IPS-20b (cell line): ENCODE measurements around the gene SALL1.

Experiments
- H3K27ac ChIP-seq: one replicate; pipeline ENCODE4 v1.5.1; 2013; ENCODE audit warnings: low read length
- H3K27me3 ChIP-seq: 2 replicates; pipeline ENCODE4 v1.6.1; 2013; ENCODE audit warnings: mild to moderate bottlenecking, low read length, inconsistent platforms; ENCODE audit not compliant: insufficient read depth
- H3K36me3 ChIP-seq: 2 replicates; pipeline ENCODE4 v1.6.1; 2013; ENCODE audit warnings: low read depth, mild to moderate bottlenecking, inconsistent platforms, low read length, moderate library complexity; ENCODE audit not compliant: insufficient read depth
- H3K4me1 ChIP-seq: 2 replicates; pipeline ENCODE4 v1.6.1; 2013; ENCODE audit warnings: mild to moderate bottlenecking, control low read depth, inconsistent platforms, low read length, moderate library complexity; ENCODE audit not compliant: insufficient read depth
- H3K4me3 ChIP-seq: 2 replicates; pipeline ENCODE4 v1.5.1; 2013; ENCODE audit warnings: mild to moderate bottlenecking, low read length, inconsistent platforms
- H3K9ac ChIP-seq: 2 replicates; pipeline ENCODE4 v1.6.1; 2013; ENCODE audit warnings: low read depth, mild to moderate bottlenecking, inconsistent platforms, low read length, moderate library complexity
- H3K9me3 ChIP-seq: 2 replicates; pipeline ENCODE4 v1.6.1; 2013; ENCODE audit warnings: mild to moderate bottlenecking, low read depth, low read length, inconsistent platforms; ENCODE audit not compliant: insufficient read depth

Gene SALL1

DNA sequence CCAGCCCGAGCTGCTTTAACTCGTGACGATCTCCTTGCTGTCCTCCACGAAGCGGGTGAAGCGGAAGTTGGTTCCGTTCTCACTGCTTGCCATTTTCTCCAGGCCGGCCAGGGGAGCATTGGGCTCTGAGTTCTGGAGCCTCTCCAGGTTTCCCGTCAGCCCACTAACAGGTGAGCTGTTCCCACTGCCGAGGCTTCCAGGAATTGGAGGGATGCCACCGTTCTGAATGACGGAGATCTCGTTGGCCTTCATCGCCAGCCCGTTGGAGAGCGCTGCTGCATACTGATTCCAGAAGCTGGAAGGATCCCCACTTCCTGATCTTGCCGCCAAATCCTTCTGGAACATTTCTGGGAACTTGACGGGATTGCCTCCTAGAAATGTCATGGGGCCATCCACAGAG, 14.0 kb downstream of the SALL1 start:
- Histone ChIP-seq H3K4me3 (no peak overlapping the region), H3K27me3 (peaks cover 8% of the 10 kb centered on the region; the same call in 1 of the 2 replicates), H3K9me3 (no peaks in the 10 kb centered on the region), H3K36me3 (peaks cover 69% of the 10 kb centered on the region), H3K4me1 (peaks cover 14% of the 10 kb centered on the region; the same call in 1 of the 2 replicates), H3K27ac (no peak overlapping the region), H3K9ac (no peak overlapping the region)

GRCh38 chr16:51134876-51135275, 16.2 kb downstream of the SALL1 start:
- Histone ChIP-seq H3K9ac (peak overlapping the region; percentile 63; the same call in 1 of the 2 replicates), H3K4me1 (peaks cover 14% of the 10 kb centered on the region; the same call in 1 of the 2 replicates), H3K9me3 (no peaks in the 10 kb centered on the region), H3K36me3 (peaks cover 47% of the 10 kb centered on the region), H3K27me3 (peaks cover 8% of the 10 kb centered on the region; the same call in 1 of the 2 replicates), H3K27ac (no peak overlapping the region), H3K4me3 (peak overlapping the region; percentile 69; the same call in 1 of the 2 replicates)

GRCh38 chr16:51134269-51134812, 16.7 kb downstream of the SALL1 start:
- H3K4me3 ChIP-seq = peak overlapping the region; percentile 69

GRCh38 chr16:51133688-51134087, 17.4 kb downstream of the SALL1 start:
- Histone ChIP-seq H3K27me3 (peaks cover 8% of the 10 kb centered on the region; the same call in 1 of the 2 replicates), H3K4me3 (peak overlapping the region; percentile 69)

More at GRCh38 chr16:51134269-51134812, 16.7 kb downstream of the SALL1 start:
- H3K4me1 ChIP-seq = peaks cover 14% of the 10 kb centered on the region; the same call in 1 of the 2 replicates
- H3K27ac ChIP-seq = no peak overlapping the region
- H3K36me3 ChIP-seq = peaks cover 42% of the 10 kb centered on the region
- H3K9ac ChIP-seq = peak overlapping the region; percentile 63; the same call in 1 of the 2 replicates
- peaks cover 8% of the 10 kb centered on the region; the same call in 1 of the 2 replicates for H3K27me3 ChIP-seq
- H3K9me3 ChIP-seq = no peaks in the 10 kb centered on the region

GRCh38 chr16:51133183-51133582, 17.9 kb downstream of the SALL1 start:
- peaks cover 30% of the 10 kb centered on the region for H3K36me3 ChIP-seq
- peaks cover 8% of the 10 kb centered on the region; the same call in 1 of the 2 replicates for H3K27me3 ChIP-seq
- peaks cover 19% of the 10 kb centered on the region; the same call in 1 of the 2 replicates for H3K4me1 ChIP-seq
- H3K9ac ChIP-seq = peak overlapping the region; percentile 63; the same call in 1 of the 2 replicates
- no peaks in the 10 kb centered on the region for H3K9me3 ChIP-seq
- peak overlapping the region; percentile 69 for H3K4me3 ChIP-seq
- no peak overlapping the region for H3K27ac ChIP-seq

More at GRCh38 chr16:51133688-51134087, 17.4 kb downstream of the SALL1 start:
- no peak overlapping the region for H3K27ac ChIP-seq
- peaks cover 35% of the 10 kb centered on the region for H3K36me3 ChIP-seq
- no peaks in the 10 kb centered on the region for H3K9me3 ChIP-seq
- H3K4me1 ChIP-seq = peaks cover 19% of the 10 kb centered on the region; the same call in 1 of the 2 replicates
- peak overlapping the region; percentile 63; the same call in 1 of the 2 replicates for H3K9ac ChIP-seq

DNA sequence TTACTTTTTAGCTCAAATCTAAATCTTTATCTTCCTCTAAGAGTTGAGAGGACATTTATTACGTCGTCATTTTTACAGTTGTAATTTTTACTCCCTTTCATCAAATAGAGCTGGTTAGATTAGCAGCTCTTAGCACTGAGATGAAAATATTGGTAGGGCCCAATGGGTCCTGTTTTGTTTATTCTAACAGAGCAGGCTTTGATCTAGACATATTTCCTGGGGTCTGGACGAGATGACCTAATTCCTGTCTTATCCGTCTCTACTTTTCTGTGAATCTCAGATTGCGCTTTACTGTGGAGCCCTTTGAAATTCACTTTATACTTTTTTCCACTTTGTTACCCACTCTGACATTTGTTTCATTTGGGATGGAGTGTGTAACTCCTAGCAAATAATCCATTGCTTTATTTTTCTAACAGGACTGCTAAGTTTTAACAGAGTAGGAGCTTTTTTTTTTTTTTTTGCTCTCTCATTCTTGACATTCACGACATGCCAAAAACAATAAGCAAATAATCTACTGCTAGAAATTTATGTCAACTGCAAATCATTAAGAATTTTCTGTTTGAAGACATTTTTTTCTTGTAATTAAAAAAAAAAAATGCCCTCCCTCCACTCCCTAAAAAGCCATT, 18.5 kb downstream of the SALL1 start:
- H3K9ac ChIP-seq = no peak overlapping the region
- no peak overlapping the region for H3K4me3 ChIP-seq
- peaks cover 24% of the 10 kb centered on the region for H3K36me3 ChIP-seq
- peaks cover 19% of the 10 kb centered on the region; the same call in 1 of the 2 replicates for H3K4me1 ChIP-seq
- H3K27ac ChIP-seq = no peak overlapping the region
- H3K27me3 ChIP-seq = peaks cover 8% of the 10 kb centered on the region; the same call in 1 of the 2 replicates
- no peaks in the 10 kb centered on the region for H3K9me3 ChIP-seq

DNA sequence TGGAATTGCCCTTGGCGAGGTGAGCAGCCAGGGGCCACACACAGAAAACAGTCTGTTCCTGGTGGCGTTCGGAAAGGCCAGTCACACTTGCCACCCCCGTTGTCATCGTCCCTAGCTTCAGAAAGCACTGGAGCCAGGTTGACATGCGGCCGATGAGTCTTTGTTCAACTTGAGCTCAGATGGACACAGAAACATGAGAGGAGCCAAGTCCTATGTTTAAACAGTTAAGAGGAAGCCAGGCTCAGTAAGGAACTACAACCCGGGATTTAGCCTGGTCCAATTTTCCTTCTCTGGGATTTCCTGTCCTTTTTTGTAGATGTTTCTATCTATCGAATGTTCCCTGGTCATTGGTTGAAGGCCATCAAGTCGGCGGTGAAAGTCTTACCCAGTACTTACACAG, 19.5 kb downstream of the SALL1 start:
- Histone ChIP-seq H3K27me3 (peaks cover 8% of the 10 kb centered on the region; the same call in 1 of the 2 replicates), H3K9me3 (no peaks in the 10 kb centered on the region), H3K27ac (no peak overlapping the region)

GRCh38 chr16:51129105-51129504, 22.0 kb downstream of the SALL1 start:
- no peak overlapping the region for H3K27ac ChIP-seq
- no peaks in the 10 kb centered on the region for H3K36me3 ChIP-seq
- H3K27me3 ChIP-seq = peaks cover 8% of the 10 kb centered on the region; the same call in 1 of the 2 replicates
- no peaks in the 10 kb centered on the region for H3K9me3 ChIP-seq
- H3K4me3 ChIP-seq = no peak overlapping the region
- peaks cover 13% of the 10 kb centered on the region; the same call in 1 of the 2 replicates for H3K4me1 ChIP-seq
- no peak overlapping the region for H3K9ac ChIP-seq

More for the DNA sequence above, 19.5 kb downstream of the SALL1 start:
- H3K4me3 ChIP-seq = no peak overlapping the region
- H3K4me1 ChIP-seq = peaks cover 19% of the 10 kb centered on the region; the same call in 1 of the 2 replicates
- H3K9ac ChIP-seq = no peak overlapping the region
- peaks cover 15% of the 10 kb centered on the region for H3K36me3 ChIP-seq

DNA sequence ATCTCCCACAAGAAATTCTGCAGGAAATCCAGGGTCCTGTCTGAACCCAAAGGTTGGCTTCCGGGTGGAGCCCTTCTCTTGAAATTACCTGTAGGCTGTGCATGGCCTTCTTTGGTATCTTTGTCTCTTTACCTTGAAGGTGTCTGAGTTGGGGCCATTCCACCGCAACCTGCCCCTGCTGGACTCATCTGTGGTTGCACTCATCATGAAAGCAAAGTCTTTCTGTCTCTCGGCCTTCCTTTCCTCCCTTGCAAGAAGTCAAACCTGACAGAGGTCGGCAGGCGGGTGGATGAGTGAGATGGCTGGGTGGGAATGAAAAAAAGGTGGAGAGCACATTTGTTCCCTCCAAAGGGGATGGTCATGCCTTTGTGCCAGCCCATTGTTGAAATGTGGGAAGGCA, 25.1 kb downstream of the SALL1 start:
- no peak overlapping the region for H3K4me3 ChIP-seq
- H3K27me3 ChIP-seq = no peaks in the 10 kb centered on the region
- no peak overlapping the region for H3K27ac ChIP-seq
- H3K9me3 ChIP-seq = no peaks in the 10 kb centered on the region
- no peaks in the 10 kb centered on the region for H3K36me3 ChIP-seq
- peaks cover 20% of the 10 kb centered on the region; the same call in 1 of the 2 replicates for H3K4me1 ChIP-seq
- no peak overlapping the region for H3K9ac ChIP-seq

GRCh38 chr16:51124896-51125295, 26.2 kb downstream of the SALL1 start:
- H3K9ac ChIP-seq = no peak overlapping the region
- H3K27me3 ChIP-seq = no peaks in the 10 kb centered on the region
- no peaks in the 10 kb centered on the region for H3K9me3 ChIP-seq
- no peak overlapping the region for H3K27ac ChIP-seq
- H3K4me3 ChIP-seq = no peak overlapping the region
- peaks cover 20% of the 10 kb centered on the region; the same call in 1 of the 2 replicates for H3K4me1 ChIP-seq
- H3K36me3 ChIP-seq = no peaks in the 10 kb centered on the region

GRCh38 chr16:51121850-51122249, 29.2 kb downstream of the SALL1 start:
- Histone ChIP-seq H3K4me1 (peaks cover 15% of the 10 kb centered on the region; the same call in 1 of the 2 replicates), H3K9ac (no peak overlapping the region), H3K9me3 (no peaks in the 10 kb centered on the region), H3K4me3 (no peak overlapping the region), H3K27me3 (no peaks in the 10 kb centered on the region), H3K36me3 (no peaks in the 10 kb centered on the region), H3K27ac (no peak overlapping the region)
